ENCODE data around the gene CPEB1.

- TF ChIP-seq CTCF (IDR thresholded peaks at IDR 0.05; ENCODE audit: insufficient read depth, low read length) (no peak), POLR2AphosphoS5 (IDR thresholded peaks at IDR 0.05; ENCODE audit: low read depth) (no peak)
Measured at GRCh38 chr15:82651708-82652107, 4.5 kb upstream of the CPEB1 start.

All from HL-60 (cell line).